H9 (cell line): ENCODE data around the gene HABP4. TPM values are rescaled to one million over a fixed set of nuclear protein-coding genes. Genes with fewer than 3 reads are reported as not detected.

Experiments
- DNase-seq: peaks from one replicate; pipeline ENCODE4 v3.0.0-alpha.2; 2017
- H2AFZ ChIP-seq: one replicate; pipeline ENCODE4 v1.6.1; 2013; ENCODE audit warnings: mild to moderate bottlenecking, low read length, control low read depth, moderate library complexity
- H2AK5ac ChIP-seq: 2 replicates; pipeline ENCODE4 v1.6.1; 2013; ENCODE audit warnings: low read length, control low read depth, mixed read lengths; ENCODE audit not compliant: insufficient read length
- H2BK120ac ChIP-seq: one replicate; pipeline ENCODE4 v1.6.1; 2013; ENCODE audit warnings: low read depth, mild to moderate bottlenecking, low read length, control low read depth, inconsistent platforms; ENCODE audit not compliant: poor library complexity, severe bottlenecking
- H2BK12ac ChIP-seq: 2 replicates; pipeline ENCODE4 v1.6.1; 2013; ENCODE audit warnings: low read length, control low read depth, mixed read lengths, low read depth; ENCODE audit not compliant: insufficient read length
- H2BK15ac ChIP-seq: 2 replicates; pipeline ENCODE4 v1.6.1; 2013; ENCODE audit warnings: low read depth, low read length, control low read depth
- H2BK20ac ChIP-seq: one replicate; pipeline ENCODE4 v1.6.1; 2013; ENCODE audit warnings: low read depth, mild to moderate bottlenecking, low read length, control low read depth, inconsistent platforms; ENCODE audit not compliant: poor library complexity, severe bottlenecking
- H2BK5ac ChIP-seq: 2 replicates; pipeline ENCODE4 v1.6.1; 2013; ENCODE audit warnings: low read length, control low read depth, mixed read lengths; ENCODE audit not compliant: insufficient read length
- H3K14ac ChIP-seq: 2 replicates; pipeline ENCODE4 v1.6.1; 2013; ENCODE audit warnings: low read length, control low read depth; ENCODE audit not compliant: insufficient read depth
- H3K18ac ChIP-seq: 2 replicates; pipeline ENCODE4 v1.6.1; 2013; ENCODE audit warnings: low read depth, mild to moderate bottlenecking, mixed read lengths, low read length, control low read depth; ENCODE audit not compliant: insufficient read length
- H3K23ac ChIP-seq: 2 replicates; pipeline ENCODE4 v1.6.1; 2013; ENCODE audit warnings: low read length, control low read depth, mixed read lengths, low read depth; ENCODE audit not compliant: insufficient read length
- H3K23me2 ChIP-seq: 2 replicates; pipeline ENCODE4 v1.6.1; 2013; ENCODE audit warnings: low read depth, mild to moderate bottlenecking, mixed read lengths, low read length, control low read depth; ENCODE audit not compliant: insufficient read length, poor library complexity, severe bottlenecking
- H3K27ac ChIP-seq: 2 replicates; pipeline ENCODE4 v1.5.1; 2013; ENCODE audit warnings: low read length, control low read depth, mixed read lengths, low read depth; ENCODE audit not compliant: insufficient read length
- H3K27me3 ChIP-seq: 2 replicates; pipeline ENCODE4 v1.6.1; 2013; ENCODE audit warnings: low read length, control low read depth, inconsistent platforms; ENCODE audit not compliant: insufficient read depth
- H3K4ac ChIP-seq: 2 replicates; pipeline ENCODE4 v1.6.1; 2013; ENCODE audit warnings: low read depth, mild to moderate bottlenecking, control low read depth, inconsistent platforms, low read length, moderate library complexity
- H3K4me1 ChIP-seq: 2 replicates; pipeline ENCODE4 v1.6.1; 2013; ENCODE audit warnings: low read length, control low read depth, inconsistent platforms; ENCODE audit not compliant: insufficient read depth
- H3K4me2 ChIP-seq: 2 replicates; pipeline ENCODE4 v1.6.1; 2013; ENCODE audit warnings: low read length, control low read depth, mixed read lengths; ENCODE audit not compliant: insufficient read length, insufficient read depth
- H3K56ac ChIP-seq: 2 replicates; pipeline ENCODE4 v1.6.1; 2013; ENCODE audit warnings: low read depth, mild to moderate bottlenecking, mixed read lengths, low read length, control low read depth; ENCODE audit not compliant: insufficient read length
- H3K79me1 ChIP-seq: 2 replicates; pipeline ENCODE4 v1.6.1; 2013; ENCODE audit warnings: low read depth, mild to moderate bottlenecking, moderate library complexity, low read length, control low read depth, inconsistent platforms; ENCODE audit not compliant: insufficient read depth, poor library complexity, severe bottlenecking
- H3K79me2 ChIP-seq: 2 replicates; pipeline ENCODE4 v1.6.1; 2013; ENCODE audit warnings: low read length, control low read depth, inconsistent platforms; ENCODE audit not compliant: insufficient read depth
- H3K9ac ChIP-seq: 2 replicates; pipeline ENCODE4 v1.6.1; 2013; ENCODE audit warnings: low read length, control low read depth, mixed read lengths; ENCODE audit not compliant: insufficient read length; ENCODE audit errors: extremely low read depth
- H3K9me3 ChIP-seq: one replicate; pipeline ENCODE4 v1.6.1; 2013; ENCODE audit warnings: low read depth, low read length, inconsistent platforms; ENCODE audit not compliant: control insufficient read depth
- H3T11ph ChIP-seq: one replicate; pipeline ENCODE4 v1.6.1; 2013; ENCODE audit warnings: mild to moderate bottlenecking, low read length, control low read depth, inconsistent platforms
- H4K20me1 ChIP-seq: one replicate; pipeline ENCODE4 v1.6.1; 2013; ENCODE audit not compliant: control insufficient read depth, insufficient read length, insufficient read depth
- H4K5ac ChIP-seq: 2 replicates; pipeline ENCODE4 v1.6.1; 2013; ENCODE audit warnings: low read depth, mild to moderate bottlenecking, mixed read lengths, low read length, control low read depth; ENCODE audit not compliant: insufficient read length
- H4K8ac ChIP-seq: replicated peaks from 2 replicates; pipeline ENCODE4 v1.6.1; 2013; ENCODE audit warnings: low read length, control low read depth, mixed read lengths, low read depth; ENCODE audit not compliant: insufficient read length
- H4K91ac ChIP-seq: 2 replicates; pipeline ENCODE4 v1.6.1; 2013; ENCODE audit warnings: low read depth, mild to moderate bottlenecking, moderate library complexity, mixed read lengths, low read length, control low read depth; ENCODE audit not compliant: insufficient read length
- H3K27ac Mint-ChIP-seq, 3 experiments: 2 replicates in 2 of 3; 3 replicates in 1 of 3; pipeline ENCODE4 v1.8.0; 2020 to 2021; ENCODE audit warnings: mixed read lengths in 3 of 3, mild to moderate bottlenecking in 1 of 3, moderate library complexity in 1 of 3
- H3K27me3 Mint-ChIP-seq: 2 replicates; pipeline ENCODE4 v1.8.0; 2021; ENCODE audit warnings: low read depth, mild to moderate bottlenecking, moderate library complexity, mixed read lengths
- H3K36me3 Mint-ChIP-seq, 3 experiments: 2 replicates in 2 of 3; 3 replicates in 1 of 3; pipeline ENCODE4 v1.8.0; 2020 to 2021; ENCODE audit warnings: low read depth in 3 of 3, mixed read lengths in 3 of 3; ENCODE audit not compliant: insufficient read depth in 1 of 3
- H3K4me1 Mint-ChIP-seq, 2 experiments: 2 replicates each; pipeline ENCODE4 v1.8.0; 2020; ENCODE audit warnings: mixed read lengths in 2 of 2
- H3K4me3 Mint-ChIP-seq, 2 experiments: 2 replicates in 1 of 2; 3 replicates in 1 of 2; pipeline ENCODE4 v1.8.0; 2020 to 2021; ENCODE audit warnings: mild to moderate bottlenecking in 2 of 2, mixed read lengths in 2 of 2, moderate library complexity in 1 of 2
- H3K9me3 Mint-ChIP-seq, 2 experiments: 2 replicates in 1 of 2; 3 replicates in 1 of 2; pipeline ENCODE4 v1.8.0; 2020; ENCODE audit warnings: mild to moderate bottlenecking in 2 of 2, mixed read lengths in 2 of 2, moderate library complexity in 1 of 2
- CTCF ChIP-seq: fragments of 200-600 bp; sonication (generic); conservative IDR thresholded peaks from 3 replicates; pipeline ENCODE4 v1.8.0; 2021; ENCODE audit warnings: antibody characterized with exemption, mild to moderate bottlenecking
- WGBS: extraction: QIAGEN DNeasy Blood & Tissue Kit; methylation state at CpG from one replicate; pipeline ENCODE4 v1.1.7; 2013; ENCODE audit warnings: missing lambda C conversion rate, low lambda C conversion rate, mixed read lengths; ENCODE audit not compliant: insufficient read length; ENCODE audit errors: extremely low coverage; 5-methylcytosine and 5-hydroxymethylcytosine counted together
- total RNA-seq: library from RNA; stranded (reverse); gene quantifications from 2 replicates; pipeline ENCODE4 v1.2.1, GENCODE V29; 2021

The HABP4 gene
- total RNA-seq, 1 experiment from 2014 or later, result 7.5 TPM

GRCh38 chr9:96449523-96449844, 485 bp upstream of the HABP4 start:
- Histone ChIP-seq H4K20me1 (no peaks in the 10 kb centered on the region), H3K23ac (no peak overlapping the region), H3K56ac (no peak overlapping the region), H4K91ac (no peak overlapping the region), H2BK20ac (no peak overlapping the region), H4K5ac (no peak overlapping the region), H3K27me3 (peaks cover 5% of the 10 kb centered on the region; the same call in 1 of the 2 replicates), H3K4ac (no peak overlapping the region), H3K9ac (no peak overlapping the region), H2BK12ac (no peak overlapping the region), H2BK5ac (no peak overlapping the region), H3K4me1 (no peaks in the 10 kb centered on the region), H3K9me3 (no peaks in the 10 kb centered on the region), H3K18ac (no peak overlapping the region), H2AFZ (no peak overlapping the region), H3K23me2 (peaks cover 6% of the 10 kb centered on the region), H3T11ph (no peak overlapping the region), H3K79me2 (no peaks in the 10 kb centered on the region), H2BK120ac (no peak overlapping the region), H2BK15ac (no peak overlapping the region), H3K14ac (no peak overlapping the region), H3K79me1 (no peaks in the 10 kb centered on the region), H4K8ac (no peak overlapping the region), H3K27ac (no peak overlapping the region), H2AK5ac (no peak overlapping the region), H3K4me2 (peak overlapping the region; percentile 76)
- no peak; the same call in 2 of the 3 replicates for TF ChIP-seq CTCF
- no peak for DNase-seq
- Mint-ChIP-seq H3K9me3 (no peaks in the 10 kb centered on the region), H3K27me3 (peaks cover 31% of the 10 kb centered on the region), H3K27ac (no peak overlapping the region; a peak in 1 of 7 replicates), H3K4me1 (peaks cover 10 to 12% of the 10 kb centered on the region in 2 experiments), H3K36me3 (no peaks in the 10 kb centered on the region), H3K4me3 (peak overlapping the region; percentile 80)
- no CpG with 5 or more reads among the region's 7 CpGs for WGBS
